ENCODE measurements around the gene LZTR1.

The LZTR1 gene

DNA sequence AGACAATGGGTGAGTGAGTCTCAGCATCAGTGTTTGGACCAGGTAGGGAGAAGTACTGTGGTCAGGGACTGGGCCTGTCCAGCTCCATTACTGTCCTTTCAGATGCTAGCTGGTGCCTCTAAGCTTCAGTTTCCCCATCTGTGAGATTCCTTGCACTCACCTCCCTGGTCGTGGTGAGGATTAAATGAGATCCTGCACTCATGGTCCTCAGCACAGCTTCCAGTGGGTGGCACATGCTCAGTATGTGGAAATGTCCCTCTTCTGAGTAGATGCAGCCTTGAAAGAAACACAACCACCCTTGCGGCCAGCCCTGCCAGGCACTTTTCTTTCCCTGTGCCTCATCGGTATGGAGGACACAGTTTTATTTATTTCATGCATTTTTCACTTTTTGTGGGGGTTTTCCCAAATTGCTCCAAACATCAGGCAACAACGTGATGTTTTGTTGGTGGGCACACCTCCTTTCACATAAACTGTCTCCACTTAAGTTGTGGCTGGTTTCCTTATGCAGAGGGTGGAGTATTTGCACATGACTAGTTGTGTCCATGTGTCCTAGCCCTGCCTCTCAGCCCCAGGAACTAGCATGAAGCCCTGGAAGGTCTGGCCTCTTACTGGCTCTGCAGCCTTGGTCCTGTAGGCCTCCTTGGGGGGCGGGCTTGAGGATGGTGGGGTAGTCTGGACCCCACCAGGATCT, 1.1 kb downstream of the LZTR1 start:
- no peak for DNase-seq

DNA sequence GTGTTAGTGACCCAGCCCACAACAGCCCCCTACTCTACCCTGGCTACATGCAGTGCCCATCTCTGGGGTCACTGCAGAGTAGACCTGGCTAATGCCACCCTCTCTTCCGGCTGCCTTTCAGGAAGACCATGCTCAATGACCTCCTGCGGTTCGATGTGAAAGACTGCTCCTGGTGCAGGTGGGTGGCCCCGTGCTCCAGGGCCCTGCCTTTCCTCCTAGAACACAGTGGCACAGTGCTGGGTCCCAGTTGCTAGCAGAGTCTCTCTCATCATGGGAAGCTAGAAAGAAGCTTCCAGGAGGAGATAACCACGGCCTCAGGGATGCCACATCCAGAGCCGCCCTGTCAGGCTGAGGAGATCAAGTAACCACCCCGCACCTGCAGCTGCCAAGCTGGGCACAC, 3.6 kb downstream of the LZTR1 start:
- DNase-seq: no peak

GRCh38 chr22:20986365-20986764, 4.3 kb downstream of the LZTR1 start:
- DNase-seq: no peak

- DNase-seq: no peak
These were observed 5.3 kb downstream of the LZTR1 start for GRCh38 chr22:20987375-20987774.

GRCh38 chr22:20988573-20989322, 6.7 kb downstream of the LZTR1 start:
- no peak for DNase-seq

DNA sequence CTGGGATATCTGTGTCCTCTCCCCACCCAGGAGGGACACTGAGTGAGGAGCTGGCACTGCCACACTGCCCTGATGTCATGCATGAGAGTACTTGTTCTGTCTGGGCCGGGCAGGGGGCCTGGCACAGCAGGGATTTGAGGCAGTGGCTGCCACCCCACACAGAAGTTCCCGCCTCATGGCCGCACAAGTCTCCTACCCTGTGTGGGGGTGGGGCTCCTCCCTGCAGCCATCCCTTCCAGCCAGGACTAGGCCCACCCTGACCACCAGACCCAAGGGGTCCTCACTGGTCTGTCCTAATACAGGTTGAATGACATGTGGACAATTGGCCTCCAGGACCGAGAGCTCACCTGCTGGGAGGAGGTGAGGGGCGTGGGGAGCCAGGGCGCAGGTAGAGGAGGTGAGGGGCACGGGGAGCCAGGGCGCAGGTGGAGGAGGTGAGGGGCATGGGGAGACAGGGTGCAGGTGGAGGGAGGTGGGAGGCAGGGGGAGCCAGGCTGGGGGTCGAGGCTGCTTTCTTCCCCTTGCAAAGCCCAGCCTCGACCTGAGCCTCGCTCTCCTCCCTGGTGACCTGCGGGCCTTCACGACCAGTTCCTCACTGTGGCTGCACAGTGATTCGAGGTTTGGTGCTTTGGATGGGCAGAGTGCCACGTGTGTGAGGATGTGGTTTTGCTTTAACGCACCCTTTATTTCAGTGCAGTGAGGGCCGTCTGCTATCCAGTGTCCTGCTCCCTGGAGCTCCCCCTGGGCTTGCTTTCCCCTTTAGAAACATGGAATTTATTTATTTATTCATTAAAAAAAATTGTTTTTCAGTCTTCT, 7.4 kb downstream of the LZTR1 start:
- DNase-seq: no peak

- DNase-seq: no peak
These were observed 8.4 kb downstream of the LZTR1 start for GRCh38 chr22:20990184-20991180.

DNA sequence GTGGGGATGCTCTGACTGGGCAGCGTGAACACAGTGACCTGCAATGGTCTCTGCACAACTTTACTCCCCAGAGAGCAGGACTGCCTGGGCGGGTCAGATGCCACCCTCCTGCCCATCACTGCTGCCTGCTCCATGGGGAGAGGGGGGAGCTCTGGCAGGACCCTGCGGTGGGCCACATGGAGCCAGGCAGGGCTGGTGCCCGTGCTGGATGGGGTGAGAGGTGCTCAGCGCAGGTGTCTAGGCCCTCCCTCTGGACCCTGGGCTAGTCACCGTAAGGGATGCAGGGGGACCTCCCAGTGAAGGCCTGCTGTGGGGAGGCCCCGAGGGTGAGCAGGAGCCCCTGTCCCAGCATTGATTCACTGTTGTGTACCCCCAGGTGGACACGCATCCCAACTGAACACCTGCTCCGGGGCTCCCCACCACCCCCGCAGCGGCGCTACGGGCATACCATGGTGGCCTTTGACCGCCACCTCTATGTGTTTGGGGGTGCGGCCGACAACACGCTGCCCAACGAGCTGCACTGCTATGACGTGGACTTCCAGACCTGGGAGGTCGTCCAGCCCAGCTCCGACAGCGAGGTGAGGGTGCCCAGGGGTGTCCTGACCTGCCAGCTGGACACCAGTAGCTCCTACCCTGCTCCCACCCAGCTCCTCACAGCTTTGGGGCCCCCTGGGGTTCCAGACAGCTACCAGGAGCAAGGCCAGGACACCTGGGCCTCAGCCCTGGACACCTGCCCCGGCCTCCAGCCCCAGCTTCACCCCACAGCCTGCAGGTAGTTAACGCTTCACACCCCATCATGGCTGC, 9.4 kb downstream of the LZTR1 start:
- DNase-seq: no peak

GRCh38 chr22:20992056-20992442, 10.0 kb downstream of the LZTR1 start:
- DNase-seq: no peak

- DNase-seq: no peak
These were observed 10.6 kb downstream of the LZTR1 start for GRCh38 chr22:20992456-20993303.

GRCh38 chr22:20993304-20994127, 11.4 kb downstream of the LZTR1 start:
- DNase-seq: no peak

DNA sequence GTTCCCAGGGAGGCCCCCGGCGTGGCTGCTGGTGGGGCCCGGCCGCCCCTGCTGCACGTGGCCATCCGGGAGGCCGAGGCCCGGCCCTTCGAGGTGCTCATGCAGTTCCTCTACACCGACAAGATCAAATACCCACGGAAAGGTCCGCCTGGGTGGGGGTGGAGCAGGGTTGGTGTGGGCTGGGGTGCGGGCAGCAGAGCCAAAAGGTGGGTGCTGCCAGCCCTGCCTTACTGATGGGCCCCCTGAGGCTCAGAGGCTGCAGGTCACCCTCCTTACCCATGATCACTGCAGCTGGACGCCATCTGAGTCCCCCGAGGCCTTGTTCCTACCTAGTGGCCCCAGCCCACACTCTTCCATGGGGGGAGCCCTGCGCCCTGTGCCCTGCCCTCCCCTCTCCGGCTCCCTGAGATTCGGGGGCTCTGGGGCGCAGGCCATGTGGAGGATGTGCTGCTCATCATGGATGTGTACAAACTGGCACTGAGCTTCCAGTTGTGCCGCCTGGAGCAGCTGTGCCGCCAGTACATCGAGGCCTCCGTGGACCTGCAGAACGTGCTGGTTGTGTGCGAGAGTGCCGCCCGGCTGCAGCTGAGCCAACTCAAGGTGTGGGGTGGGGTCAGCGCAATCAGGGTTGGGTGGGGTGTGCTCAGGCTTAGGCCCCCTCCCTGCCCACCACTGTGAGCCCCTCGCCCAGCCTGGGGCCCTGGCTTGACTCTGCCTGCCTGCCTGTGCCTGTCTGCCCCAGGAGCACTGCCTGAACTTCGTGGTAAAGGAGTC, 12.2 kb downstream of the LZTR1 start:
- DNase-seq: no peak

DNA sequence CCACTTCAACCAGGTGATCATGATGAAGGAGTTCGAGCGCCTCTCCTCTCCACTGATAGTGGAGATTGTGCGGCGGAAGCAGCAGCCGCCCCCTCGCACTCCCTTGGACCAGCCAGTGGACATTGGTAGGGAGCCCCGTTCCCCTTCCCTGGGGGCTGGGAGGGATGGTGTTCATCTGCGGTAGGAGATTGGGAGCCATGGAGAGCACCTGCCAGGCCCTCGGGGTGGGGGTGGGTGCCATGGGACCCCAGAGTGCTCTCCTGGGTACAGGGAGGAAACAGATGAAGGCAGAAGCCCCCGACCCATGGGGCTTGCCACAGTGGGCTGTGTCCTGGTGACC, 12.8 kb downstream of the LZTR1 start:
- DNase-seq: no peak

- no peak for DNase-seq
These were observed 13.4 kb downstream of the LZTR1 start for GRCh38 chr22:20995329-20996030.

DNA sequence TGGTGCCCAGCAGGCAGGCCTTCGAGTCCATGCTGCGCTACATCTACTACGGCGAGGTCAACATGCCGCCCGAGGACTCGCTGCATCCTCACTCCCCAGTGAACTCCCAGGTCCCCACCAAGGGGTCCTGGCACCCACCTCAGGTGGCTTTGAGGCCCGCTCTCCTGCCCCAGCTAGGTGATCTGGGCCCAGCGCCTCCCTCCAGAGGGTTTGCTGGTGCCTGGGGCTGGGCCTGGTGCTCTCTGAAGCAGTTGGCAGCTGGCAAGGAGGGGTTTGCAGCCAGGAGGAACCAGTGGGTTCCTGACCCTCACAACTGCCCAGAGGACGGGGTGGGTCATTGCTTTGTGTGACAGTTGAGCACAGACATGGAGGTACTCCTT, 13.9 kb downstream of the LZTR1 start:
- no peak for DNase-seq

DNA sequence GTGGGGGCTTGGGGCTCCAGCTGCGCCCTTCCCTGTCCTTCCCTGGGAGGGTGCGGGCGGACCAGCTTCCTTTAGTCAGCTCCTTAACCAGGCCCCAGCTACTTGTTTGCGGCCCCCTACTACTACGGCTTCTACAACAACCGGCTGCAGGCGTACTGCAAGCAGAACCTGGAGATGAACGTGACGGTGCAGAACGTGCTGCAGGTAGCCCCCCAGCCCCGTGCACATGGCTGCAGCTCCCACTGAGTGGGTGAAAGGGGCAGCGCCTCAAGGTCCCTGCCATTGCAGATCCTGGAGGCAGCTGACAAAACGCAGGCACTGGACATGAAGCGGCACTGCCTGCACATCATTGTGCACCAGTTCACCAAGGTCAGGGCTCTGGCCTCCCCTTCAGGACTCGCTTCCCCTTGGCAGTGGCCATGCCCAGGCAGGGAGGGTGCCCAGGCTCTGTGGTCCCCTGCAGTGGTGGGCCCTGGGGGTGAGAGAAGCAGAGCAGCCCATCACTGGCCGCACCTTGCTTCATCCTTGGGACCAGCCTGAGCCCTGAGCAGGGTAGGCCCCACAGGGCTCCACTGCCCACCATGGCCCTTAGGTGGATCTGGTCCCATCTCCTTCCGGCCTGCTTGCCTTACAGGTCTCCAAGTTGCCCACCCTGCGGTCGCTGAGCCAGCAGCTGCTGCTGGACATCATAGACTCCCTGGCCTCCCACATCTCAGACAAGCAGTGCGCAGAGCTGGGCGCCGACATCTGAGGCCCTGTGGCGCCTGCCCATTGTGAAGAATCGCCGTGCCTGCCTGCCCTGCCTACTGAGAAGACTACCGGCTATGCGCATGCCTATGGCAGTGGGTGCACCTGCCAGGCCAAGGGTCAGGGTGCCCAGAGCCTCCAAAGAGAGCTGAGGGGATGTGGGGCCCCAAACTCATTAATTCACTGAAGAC, 14.8 kb downstream of the LZTR1 start:
- no peak for DNase-seq

DNA sequence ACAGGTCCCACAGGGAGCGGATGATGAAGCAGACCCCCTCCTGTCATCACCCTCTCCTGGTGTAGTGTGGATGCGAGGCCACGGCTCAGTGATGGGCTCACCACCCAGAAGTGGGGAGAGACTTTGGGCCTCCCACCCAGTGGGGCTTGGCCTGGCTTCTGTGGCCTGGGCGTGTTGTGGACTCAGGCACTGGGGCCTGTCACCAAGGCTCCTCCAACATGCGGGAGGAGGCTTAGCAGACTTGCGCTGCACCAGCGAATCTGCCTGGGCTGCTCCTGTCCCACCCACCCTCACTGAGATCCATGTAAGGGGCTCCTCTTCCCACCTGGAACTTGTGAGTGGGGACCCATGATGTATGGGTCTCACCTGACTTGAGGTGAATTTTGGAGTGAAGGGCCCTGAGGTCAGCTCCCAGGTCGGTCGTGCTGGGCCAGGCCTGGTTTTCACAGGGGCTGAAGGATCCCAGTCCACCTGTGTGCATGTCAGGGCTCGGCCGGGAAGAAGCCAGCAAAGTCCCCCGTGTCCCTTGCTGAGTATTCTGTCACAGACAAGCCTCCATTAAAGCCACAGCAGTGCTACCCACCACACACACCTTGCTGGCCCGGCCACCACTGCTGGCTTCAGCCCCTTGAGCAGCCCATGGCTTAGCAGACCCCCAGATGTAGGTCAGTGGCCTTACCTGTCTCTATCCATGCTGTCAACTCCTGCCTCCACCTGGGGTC, 15.6 kb downstream of the LZTR1 start:
- no peak for DNase-seq

All from DMS79 treated with DMSO at 0.1 percent for 48 hours (cell line).